K562 (cell line): Measurements from ENCODE around the gene XRCC3. TPM values are rescaled to one million over a fixed set of nuclear protein-coding genes. Genes with fewer than 3 reads are reported as not detected.

ENCODE experiments used
- ATAC-seq: fragments of 200-7000 bp; cut with Tn5 transposase; 3 replicates; pipeline ENCODE4 v1.9.1; 2020; ENCODE audit warnings: moderate library complexity
- BruUV-seq: library from RNA; stranded (reverse); fragments of 400-500 nt; replicated peaks from 2 replicates; lab custom pipeline; 2021; lab: Mats Ljungman, UMichigan
- CTCF ChIA-PET: fragments of 300-600 bp; formaldehyde crosslinking; extraction: SDS; loops from one replicate; lab custom pipeline; 2021; ENCODE audit warnings: low intra/inter-chr PET ratio; lab: Yijun Ruan, JAX
- POLR2A ChIA-PET: fragments of 300-600, 350-650 bp; sonication (Branson Sonifier 250); formaldehyde crosslinking; extraction: SDS; loops from one replicate; lab custom pipeline; 2021; ENCODE audit warnings: antibody characterized with exemption, inconsistent platforms; lab: Yijun Ruan, JAX
- DNase-seq, 4 experiments: peaks; one replicate each; pipeline versions ENCODE4 v3.0.0 to v3.0.0-alpha.2; 2011 to 2018; ENCODE audit warnings: low spot score in 3 of 4, mixed read lengths in 3 of 4; ENCODE audit errors: extremely low read depth in 1 of 4
- FAIRE-seq: peaks from 2 replicates; lab custom pipeline; 2011; peaks lifted over from hg19 to GRCh38; lab: Jason Lieb, UNC
- H2AFZ ChIP-seq: 2 replicates; pipeline ENCODE4 v1.6.0; 2011; ENCODE audit warnings: low read depth, low read length, control low read depth, inconsistent platforms
- H3K27ac ChIP-seq: fragments of 200-600 bp; 3 replicates; pipeline ENCODE4 v1.8.0; 2011; ENCODE audit warnings: low read depth, mild to moderate bottlenecking, control low read depth, inconsistent platforms, low read length, moderate library complexity, mixed read lengths; ENCODE audit errors: extremely low read depth
- H3K27me3 ChIP-seq, 2 experiments: fragments of 300-600 bp in 1 of 2; 2 replicates in 1 of 2; 3 replicates in 1 of 2; pipeline versions ENCODE4 v1.6.0 to v1.8.0; 2011; ENCODE audit warnings: inconsistent platforms in 2 of 2, low read length in 2 of 2, mild to moderate bottlenecking in 1 of 2, mixed read lengths in 1 of 2, moderate library complexity in 1 of 2; ENCODE audit not compliant: control insufficient read depth in 2 of 2, insufficient read depth in 2 of 2
- H3K36me3 ChIP-seq: fragments of 300-600 bp; 3 replicates; pipeline ENCODE4 v1.8.0; 2011; ENCODE audit warnings: mild to moderate bottlenecking, low read length, inconsistent platforms; ENCODE audit not compliant: control insufficient read depth, insufficient read depth
- H3K4me1 ChIP-seq, 2 experiments: fragments of 200-600 bp in 1 of 2; replicated peaks in 1 of 2; 2 replicates in 1 of 2; 3 replicates in 1 of 2; pipeline versions ENCODE4 v1.5.1 to v1.8.0; 2011; ENCODE audit warnings: inconsistent platforms in 2 of 2, low read length in 2 of 2, mild to moderate bottlenecking in 1 of 2, mixed read lengths in 1 of 2, moderate library complexity in 1 of 2; ENCODE audit not compliant: control insufficient read depth in 2 of 2, insufficient read depth in 2 of 2
- H3K4me2 ChIP-seq: 2 replicates; pipeline ENCODE4 v1.6.1; 2011; ENCODE audit warnings: low read length, control low read depth, inconsistent platforms, mixed read lengths; ENCODE audit not compliant: insufficient read depth
- H3K4me3 ChIP-seq: fragments of 200-600 bp; sonication (generic), shearing (Covaris generic); 2 replicates; pipeline ENCODE4 v1.5.1; 2016; ENCODE audit warnings: control low read depth, inconsistent platforms
- H3K79me2 ChIP-seq: fragments of 200-600 bp; 3 replicates; pipeline ENCODE4 v1.8.0; 2011; ENCODE audit warnings: low read length, inconsistent platforms; ENCODE audit not compliant: control insufficient read depth, insufficient read depth
- H3K9ac ChIP-seq, 2 experiments: 2 replicates each; pipeline versions ENCODE4 v1.6.0 to v1.6.1; 2011; ENCODE audit warnings: low read depth in 2 of 2, low read length in 2 of 2, control low read depth in 1 of 2, inconsistent platforms in 1 of 2, mild to moderate bottlenecking in 1 of 2, mixed read lengths in 1 of 2; ENCODE audit not compliant: insufficient read depth in 1 of 2
- H3K9me1 ChIP-seq: one replicate; pipeline ENCODE4 v1.6.0; 2011; ENCODE audit warnings: inconsistent platforms, mild to moderate bottlenecking, low read length, moderate library complexity; ENCODE audit not compliant: control insufficient read depth, insufficient read depth
- H3K9me3 ChIP-seq: replicated peaks from 2 replicates; pipeline ENCODE4 v1.5.1; 2011; ENCODE audit warnings: low read depth, low read length, inconsistent platforms; ENCODE audit not compliant: control insufficient read depth, insufficient read depth
- H4K20me1 ChIP-seq: replicated peaks from 2 replicates; pipeline ENCODE4 v1.6.1; 2011; ENCODE audit warnings: low read length, inconsistent platforms, mixed read lengths; ENCODE audit not compliant: control insufficient read depth, insufficient read depth
- ARHGAP35 ChIP-seq: fragments of 450-650 bp; IDR thresholded peaks from 2 replicates; pipeline ENCODE4 v1.6.1; 2018; ENCODE audit not compliant: partially characterized antibody
- BMI1 ChIP-seq: fragments of 150-350 bp; IDR thresholded peaks from 2 replicates; pipeline ENCODE4 v1.6.1; 2014; ENCODE audit warnings: low read length
- COPS2 ChIP-seq: fragments of 450-650 bp; conservative IDR thresholded peaks from 2 replicates; pipeline ENCODE4 v1.6.1; 2016; ENCODE audit warnings: mild to moderate bottlenecking, moderate library complexity
- HDAC6 ChIP-seq: IDR thresholded peaks from 2 replicates; pipeline ENCODE4 v1.6.1; 2012; ENCODE audit warnings: low read depth, mild to moderate bottlenecking, control low read depth, inconsistent platforms, low read length, moderate library complexity
- MEIS2 ChIP-seq: fragments of 450-650 bp; IDR thresholded peaks from 2 replicates; pipeline ENCODE4 v1.6.1; 2014; ENCODE audit warnings: mild to moderate bottlenecking; ENCODE audit not compliant: partially characterized antibody
- MYC ChIP-seq, 2 experiments: fragments of 250-450 bp in 1 of 2; sonication (Bioruptor Pico) in 1 of 2; IDR thresholded peaks; 2 replicates each; pipeline versions ENCODE4 v1.5.1 to v1.6.1; 2012 to 2021; ENCODE audit warnings: low read depth in 2 of 2, borderline replicate concordance in 1 of 2, improper control_type of control experiment in 1 of 2, low read length in 1 of 2, mild to moderate bottlenecking in 1 of 2, moderate library complexity in 1 of 2
- NCOR1 ChIP-seq: fragments of 450-650 bp; IDR thresholded peaks from 2 replicates; pipeline ENCODE4 v1.6.1; 2016; ENCODE audit warnings: mild to moderate bottlenecking, moderate library complexity
- POLR2H ChIP-seq: IDR thresholded peaks from 2 replicates; pipeline ENCODE4 v1.6.1; 2016; ENCODE audit warnings: missing genetic modification characterization, low read depth, mild to moderate bottlenecking, control low read depth, missing compliant biosample characterization, moderate library complexity
- RFX7 ChIP-seq: fragments of 250-450 bp; sonication (Bioruptor Pico); IDR thresholded peaks from 2 replicates; pipeline ENCODE4 v1.5.1; 2021; ENCODE audit warnings: mild to moderate bottlenecking
- STAT5A ChIP-seq: IDR thresholded peaks from 2 replicates; pipeline ENCODE4 v1.6.1; 2012; ENCODE audit warnings: low read length, inconsistent platforms, borderline replicate concordance
- TAF1 ChIP-seq: IDR thresholded peaks from 2 replicates; pipeline ENCODE4 v1.6.1; 2011; ENCODE audit warnings: mild to moderate bottlenecking, low read length, moderate library complexity; ENCODE audit not compliant: insufficient read depth, control insufficient read depth, severe bottlenecking; ENCODE audit errors: extremely low read depth
- TCF7 ChIP-seq: sonication (generic); IDR thresholded peaks from 2 replicates; pipeline ENCODE4 v1.6.1; 2016; ENCODE audit warnings: antibody characterized with exemption, borderline replicate concordance
- XRCC3 ChIP-seq: fragments of 450-650 bp; IDR thresholded peaks from 2 replicates; pipeline ENCODE4 v1.6.1; 2017; ENCODE audit warnings: mild to moderate bottlenecking, moderate library complexity
- ZNF77 ChIP-seq: fragments of 250-450 bp; sonication (Bioruptor Pico); IDR thresholded peaks from 2 replicates; pipeline ENCODE4 v1.5.0; 2020
- WGBS: fragments of 100-300 bp; shearing (Covaris generic); methylation state at CpG from one replicate; pipeline ENCODE4 v1.1.6; 2016; ENCODE audit warnings: low coverage, mixed read lengths; ENCODE audit not compliant: insufficient coverage; ENCODE audit errors: missing lambda C conversion rate; 5-methylcytosine and 5-hydroxymethylcytosine counted together
- in situ Hi-C: fragments of 300-500 bp; cut with MboI; formaldehyde crosslinking; loops from 4 replicates; pipeline ENCODE4 v1.15.0; 2018; ENCODE audit warnings: inconsistent platforms, mixed read lengths
- intact Hi-C: fragments of 100-400 bp; cut with micrococcal nuclease; formaldehyde crosslinking; loops from 2 replicates; pipeline ENCODE4 v1.14.2; 2022
- polyA plus RNA-seq, 8 experiments: library from polyadenylated mRNA; depleted of rRNA in 4 of 8; stranded (reverse) in 5 of 8; unstranded in 3 of 8; fragments of >200 nt; fragmentation: Nextera tagmentation in 2 of 8; fragmentation: Illumina TruSeq in 1 of 8; extraction: Ambion mirVana in 2 of 8; extraction: Trizol in 1 of 8; gene quantifications; 2 replicates each; pipeline versions ENCODE4 v1.2.1 to v1.2.3, GENCODE V29; 2011 to 2014; ENCODE audit warnings: inconsistent platforms in 1 of 8, missing spikeins in 1 of 8
- total RNA-seq, 7 experiments: library from RNA; depleted of rRNA in 6 of 7; stranded (reverse); fragments of >200 nt in 6 of 7; fragmentation: Illumina TruSeq in 2 of 7; extraction: Trizol in 2 of 7; gene quantifications; 2 replicates each; pipeline versions ENCODE4 v1.2.1 to v1.2.3, GENCODE V29; 2011 to 2021; ENCODE audit warnings: low replicate concordance in 1 of 7
- TF ChIP-seq, protein P1 (sequence below): sonication (generic); formaldehyde crosslinking; IDR thresholded peaks from 2 replicates; pipeline ENCODE4 v1.8.0; 2023; ENCODE audit warnings: missing genetic modification reagents, mild to moderate bottlenecking, borderline replicate concordance

Gene XRCC3
- total and polyA plus RNA-seq, 9 of the 15 experiments (the other 6 are each of a cell fraction or from before 2014, with no cell fraction given): 0.34 to 59.3 (median 30.3) TPM

GRCh38 chr14:103688906-103689902, 26.0 kb downstream of the XRCC3 start:
- intact Hi-C loops: loop anchor here (10.0 kb wide), 1 partner anchor 114 kb away; no protein-coding TSS in a partner anchor
- CTCF ChIA-PET: no interaction called here
- Histone ChIP-seq H3K9ac (no peak overlapping the region), H4K20me1 (no peaks in the 10 kb centered on the region), H3K79me2 (no peaks in the 10 kb centered on the region), H3K4me1 (peaks cover 0 to 3% of the 10 kb centered on the region in 2 experiments; a peak in 1 of 5 replicates), H3K4me3 (no peak overlapping the region), H3K27ac (no peak overlapping the region), H3K9me1 (no peaks in the 10 kb centered on the region), H2AFZ (no peak overlapping the region), H3K27me3 (no peaks in the 10 kb centered on the region), H3K9me3 (no peaks in the 10 kb centered on the region), H3K36me3 (peaks cover 64% of the 10 kb centered on the region; the same call in 1 of the 3 replicates), H3K4me2 (no peak overlapping the region)
- DNase-seq: no peak
- no peak for ATAC-seq
- BruUV-seq: no TSS peak
- no peak for FAIRE-seq
- POLR2A ChIA-PET: interaction anchor here (0.6 kb wide), 1 partner anchor 270 kb away, joined by 3 read pairs; no protein-coding TSS in a partner anchor
- in situ Hi-C loops: no loop called here
- WGBS: 89% methylated on average over 15 of the region's 16 CpGs
- TF ChIP-seq HDAC6: no peak
- TF ChIP-seq COPS2: no peak
- no peak for TF ChIP-seq POLR2H (tag)
- no peak for TF ChIP-seq TAF1
- no peak for TF ChIP-seq MEIS2
- TF ChIP-seq BMI1: no peak
- TF ChIP-seq NCOR1: no peak
- TF ChIP-seq MYC (IDR thresholded peaks at IDR 0.05; ENCODE audit: low read depth, low read length): no peak
- TF ChIP-seq MYC (CRISPR knock-in tag; IDR thresholded peaks at IDR 0.05; ENCODE audit: borderline replicate concordance, low read depth): no peak
- TF ChIP-seq RFX7 (CRISPR knock-in tag): no peak
- TF ChIP-seq XRCC3: no peak
- TF ChIP-seq STAT5A: no peak
- TF ChIP-seq TCF7: no peak
- TF ChIP-seq ARHGAP35: no peak
- TF ChIP-seq, protein P1, sequence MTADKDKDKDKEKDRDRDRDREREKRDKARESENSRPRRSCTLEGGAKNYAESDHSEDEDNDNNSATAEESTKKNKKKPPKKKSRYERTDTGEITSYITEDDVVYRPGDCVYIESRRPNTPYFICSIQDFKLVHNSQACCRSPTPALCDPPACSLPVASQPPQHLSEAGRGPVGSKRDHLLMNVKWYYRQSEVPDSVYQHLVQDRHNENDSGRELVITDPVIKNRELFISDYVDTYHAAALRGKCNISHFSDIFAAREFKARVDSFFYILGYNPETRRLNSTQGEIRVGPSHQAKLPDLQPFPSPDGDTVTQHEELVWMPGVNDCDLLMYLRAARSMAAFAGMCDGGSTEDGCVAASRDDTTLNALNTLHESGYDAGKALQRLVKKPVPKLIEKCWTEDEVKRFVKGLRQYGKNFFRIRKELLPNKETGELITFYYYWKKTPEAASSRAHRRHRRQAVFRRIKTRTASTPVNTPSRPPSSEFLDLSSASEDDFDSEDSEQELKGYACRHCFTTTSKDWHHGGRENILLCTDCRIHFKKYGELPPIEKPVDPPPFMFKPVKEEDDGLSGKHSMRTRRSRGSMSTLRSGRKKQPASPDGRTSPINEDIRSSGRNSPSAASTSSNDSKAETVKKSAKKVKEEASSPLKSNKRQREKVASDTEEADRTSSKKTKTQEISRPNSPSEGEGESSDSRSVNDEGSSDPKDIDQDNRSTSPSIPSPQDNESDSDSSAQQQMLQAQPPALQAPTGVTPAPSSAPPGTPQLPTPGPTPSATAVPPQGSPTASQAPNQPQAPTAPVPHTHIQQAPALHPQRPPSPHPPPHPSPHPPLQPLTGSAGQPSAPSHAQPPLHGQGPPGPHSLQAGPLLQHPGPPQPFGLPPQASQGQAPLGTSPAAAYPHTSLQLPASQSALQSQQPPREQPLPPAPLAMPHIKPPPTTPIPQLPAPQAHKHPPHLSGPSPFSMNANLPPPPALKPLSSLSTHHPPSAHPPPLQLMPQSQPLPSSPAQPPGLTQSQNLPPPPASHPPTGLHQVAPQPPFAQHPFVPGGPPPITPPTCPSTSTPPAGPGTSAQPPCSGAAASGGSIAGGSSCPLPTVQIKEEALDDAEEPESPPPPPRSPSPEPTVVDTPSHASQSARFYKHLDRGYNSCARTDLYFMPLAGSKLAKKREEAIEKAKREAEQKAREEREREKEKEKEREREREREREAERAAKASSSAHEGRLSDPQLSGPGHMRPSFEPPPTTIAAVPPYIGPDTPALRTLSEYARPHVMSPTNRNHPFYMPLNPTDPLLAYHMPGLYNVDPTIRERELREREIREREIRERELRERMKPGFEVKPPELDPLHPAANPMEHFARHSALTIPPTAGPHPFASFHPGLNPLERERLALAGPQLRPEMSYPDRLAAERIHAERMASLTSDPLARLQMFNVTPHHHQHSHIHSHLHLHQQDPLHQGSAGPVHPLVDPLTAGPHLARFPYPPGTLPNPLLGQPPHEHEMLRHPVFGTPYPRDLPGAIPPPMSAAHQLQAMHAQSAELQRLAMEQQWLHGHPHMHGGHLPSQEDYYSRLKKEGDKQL: no peak
- TF ChIP-seq ZNF77: no peak
